Measurements from ENCODE around the gene TRAPPC3L.

GRCh38 chr6:116575227-116575626 lies 29.7 kb upstream of the TRAPPC3L start:
- TF ChIP-seq POLR2A (IDR thresholded peaks at IDR 0.05), result no peak
- TF ChIP-seq, protein P1, sequence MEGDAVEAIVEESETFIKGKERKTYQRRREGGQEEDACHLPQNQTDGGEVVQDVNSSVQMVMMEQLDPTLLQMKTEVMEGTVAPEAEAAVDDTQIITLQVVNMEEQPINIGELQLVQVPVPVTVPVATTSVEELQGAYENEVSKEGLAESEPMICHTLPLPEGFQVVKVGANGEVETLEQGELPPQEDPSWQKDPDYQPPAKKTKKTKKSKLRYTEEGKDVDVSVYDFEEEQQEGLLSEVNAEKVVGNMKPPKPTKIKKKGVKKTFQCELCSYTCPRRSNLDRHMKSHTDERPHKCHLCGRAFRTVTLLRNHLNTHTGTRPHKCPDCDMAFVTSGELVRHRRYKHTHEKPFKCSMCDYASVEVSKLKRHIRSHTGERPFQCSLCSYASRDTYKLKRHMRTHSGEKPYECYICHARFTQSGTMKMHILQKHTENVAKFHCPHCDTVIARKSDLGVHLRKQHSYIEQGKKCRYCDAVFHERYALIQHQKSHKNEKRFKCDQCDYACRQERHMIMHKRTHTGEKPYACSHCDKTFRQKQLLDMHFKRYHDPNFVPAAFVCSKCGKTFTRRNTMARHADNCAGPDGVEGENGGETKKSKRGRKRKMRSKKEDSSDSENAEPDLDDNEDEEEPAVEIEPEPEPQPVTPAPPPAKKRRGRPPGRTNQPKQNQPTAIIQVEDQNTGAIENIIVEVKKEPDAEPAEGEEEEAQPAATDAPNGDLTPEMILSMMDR (IDR thresholded peaks at IDR 0.05), result no peak
